ENCODE measurements around the gene SOD3. TPM values are rescaled to one million over a fixed set of nuclear protein-coding genes. Genes with fewer than 3 reads are reported as not detected.

Gene SOD3
- total RNA-seq, 1 donor from 2014 or later = 5.2 TPM

GRCh38 chr4:24801136-24801855 is 5.9 kb downstream of the SOD3 start:
- no peak for DNase-seq (ENCODE audit: low read depth)

- no peak for DNase-seq (ENCODE audit: low read depth)
Observed at GRCh38 chr4:24802648-24803047, 7.3 kb downstream of the SOD3 start.

GRCh38 chr4:24805067-24805466 is 9.7 kb downstream of the SOD3 start:
- no peak for DNase-seq (ENCODE audit: low read depth)

GRCh38 chr4:24805566-24805965 is 10.2 kb downstream of the SOD3 start:
- DNase-seq (ENCODE audit: low read depth) = no peak

- DNase-seq (ENCODE audit: low read depth) = no peak
Observed at GRCh38 chr4:24806206-24806990, 11.0 kb downstream of the SOD3 start.

- DNase-seq (ENCODE audit: low read depth) = no peak
Observed at GRCh38 chr4:24807611-24808010, 12.2 kb downstream of the SOD3 start.

GRCh38 chr4:24808261-24808660 is 12.9 kb downstream of the SOD3 start:
- DNase-seq (ENCODE audit: low read depth) = no peak

- no peak for DNase-seq (ENCODE audit: low read depth)
Observed at GRCh38 chr4:24808955-24809354, 13.6 kb downstream of the SOD3 start.

- DNase-seq (ENCODE audit: low read depth) = no peak
Observed at GRCh38 chr4:24809376-24809775, 14.0 kb downstream of the SOD3 start.

- no peak for DNase-seq (ENCODE audit: low read depth)
Observed at GRCh38 chr4:24809815-24810405, 14.5 kb downstream of the SOD3 start.

GRCh38 chr4:24810871-24811631 is 15.7 kb downstream of the SOD3 start:
- DNase-seq (ENCODE audit: low read depth) = no peak

- DNase-seq (ENCODE audit: low read depth) = no peak
Observed at GRCh38 chr4:24813732-24814131, 18.4 kb downstream of the SOD3 start.

GRCh38 chr4:24816797-24817196 is 21.4 kb downstream of the SOD3 start:
- DNase-seq (ENCODE audit: low read depth) = no peak

- no peak for DNase-seq (ENCODE audit: low read depth)
Observed at GRCh38 chr4:24820541-24820940, 25.2 kb downstream of the SOD3 start.

- no peak for DNase-seq (ENCODE audit: low read depth)
Observed at GRCh38 chr4:24824720-24825119, 29.3 kb downstream of the SOD3 start.

GRCh38 chr4:24831637-24832036 is 36.3 kb downstream of the SOD3 start:
- no peak for DNase-seq (ENCODE audit: low read depth)

- no peak for DNase-seq (ENCODE audit: low read depth)
Observed at GRCh38 chr4:24835696-24836095, 40.3 kb downstream of the SOD3 start.

- no peak for DNase-seq (ENCODE audit: low read depth)
Observed at GRCh38 chr4:24836661-24837242, 41.4 kb downstream of the SOD3 start.

- DNase-seq (ENCODE audit: low read depth) = no peak
Observed at GRCh38 chr4:24837336-24837735, 42.0 kb downstream of the SOD3 start.

- DNase-seq (ENCODE audit: low read depth) = no peak
Observed at GRCh38 chr4:24837781-24838180, 42.4 kb downstream of the SOD3 start.

GRCh38 chr4:24840362-24840761 is 45.0 kb downstream of the SOD3 start:
- no peak for DNase-seq (ENCODE audit: low read depth)

Measured in myocyte (in vitro differentiated cells).